ENCODE data around the gene SMTNL1. TPM values are rescaled to one million over a fixed set of nuclear protein-coding genes. Genes with fewer than 3 reads are reported as not detected.

Gene SMTNL1
- total and polyA plus RNA-seq, 9 of the 15 experiments (the other 6 are each of a cell fraction or from before 2014, with no cell fraction given), result not detected

- Histone ChIP-seq H3K9me1 (ENCODE audit: control insufficient read depth, insufficient read depth, low read length) (no peaks in the 10 kb centered on the region), H3K36me3 (ENCODE audit: control insufficient read depth, insufficient read depth, low read length) (peaks cover 73% of the 10 kb centered on the region), H3K27me3 (ENCODE audit: control insufficient read depth in 2 of 2, insufficient read depth in 2 of 2, low read length in 2 of 2) (no peaks in the 10 kb centered on the region), H3K9me3 (replicated peaks; ENCODE audit: control insufficient read depth, insufficient read depth, low read depth, low read length) (no peaks in the 10 kb centered on the region), H3K27ac (ENCODE audit: extremely low read depth, low read depth, low read length) (peak overlapping the region; percentile 61; the same call in 2 of the 3 replicates), H3K4me3 (peak overlapping the region; percentile 7; the same call in 1 of the 2 replicates), H2AFZ (ENCODE audit: low read depth, low read length) (peak overlapping the region; percentile 52), H3K9ac (ENCODE audit: insufficient read depth in 1 of 2, low read depth in 2 of 2, low read length in 2 of 2) (peak overlapping the region; percentile 28 to 88; a peak in 3 of 4 replicates), H3K4me2 (ENCODE audit: insufficient read depth, low read length) (peak overlapping the region; percentile 71), H3K4me1 (replicated peaks in 1 of 2; ENCODE audit: control insufficient read depth in 2 of 2, insufficient read depth in 2 of 2, low read length in 2 of 2) (peaks cover 16 to 26% of the 10 kb centered on the region in 2 experiments), H4K20me1 (replicated peaks; ENCODE audit: control insufficient read depth, insufficient read depth, low read length) (peaks cover 24% of the 10 kb centered on the region), H3K79me2 (ENCODE audit: control insufficient read depth, insufficient read depth, low read length) (peaks cover 7% of the 10 kb centered on the region; the same call in 1 of the 3 replicates)
- WGBS (ENCODE audit: insufficient coverage, low coverage, missing lambda C conversion rate), result 2% methylated on average over 25 of the region's 35 CpGs
- no TSS peak for BruUV-seq (replicated peaks)
- ChIA-PET POLR2A (interaction anchor here (1.2 to 4.5 kb wide), 2 partner anchors 16 to 18 kb away, joined by 3 to 25 read pairs; partner anchors contain the start of gene SLC43A1), CTCF (ENCODE audit: low intra/inter-chr PET ratio) (no interaction called here)
- peak; percentile 96 to 100 (median 100) for DNase-seq (ENCODE audit: extremely low read depth in 1 of 4, low spot score in 3 of 4)
- FAIRE-seq, result peak; percentile 82
- intact Hi-C loops (cut with micrococcal nuclease) (loop anchor here (1.0 kb wide), 1 partner anchor 16 kb away; the partner anchor contains the start of gene SLC43A1), in situ Hi-C loops (cut with MboI) (no loop called here)
- peak; percentile 99 for ATAC-seq
- TF ChIP-seq MAZ (CRISPR knock-in tag; conservative IDR thresholded peaks at IDR 0.05 in 1 of 2, IDR thresholded peaks at IDR 0.05 in 1 of 2) (peak in 1 of 2 experiments; percentile 96; a peak in 3 of 4 replicates), KAT7 (CRISPR knock-in tag; IDR thresholded peaks at IDR 0.05; ENCODE audit: borderline replicate concordance) (no peak), ZNF561 (CRISPR knock-in tag; conservative IDR thresholded peaks at IDR 0.05) (no peak), POLR2B (IDR thresholded peaks at IDR 0.05; ENCODE audit: low read depth, partially characterized antibody) (no peak), ZFP1 (CRISPR knock-in tag; IDR thresholded peaks at IDR 0.05) (no peak), CHD4 (IDR thresholded peaks at IDR 0.05; ENCODE audit: insufficient read depth, insufficient replicate concordance, low read depth, low read length, poor library complexity, severe bottlenecking) (no peak), SNRNP70 (optimal IDR thresholded peaks at IDR 0.05; ENCODE audit: low read depth, low read length) (no peak), SETDB1 (IDR thresholded peaks at IDR 0.05; ENCODE audit: low read length) (no peak), ZNF444 (CRISPR knock-in tag; IDR thresholded peaks at IDR 0.05) (no peak), HDGF (IDR thresholded peaks at IDR 0.05) (no peak), RB1 (IDR thresholded peaks at IDR 0.05; ENCODE audit: low read depth) (0 out of 2 replicates have a peak, but pooled peaks have one; percentile 36), ESRRB (CRISPR knock-in tag; IDR thresholded peaks at IDR 0.05; ENCODE audit: borderline replicate concordance) (no peak), KLF1 (tag; IDR thresholded peaks at IDR 0.05) (no peak), ZNF445 (CRISPR knock-in tag; IDR thresholded peaks at IDR 0.05; ENCODE audit: low read depth) (no peak), KDM4B (IDR thresholded peaks at IDR 0.05; ENCODE audit: borderline replicate concordance in 2 of 2, low read depth in 1 of 2) (no peak), RBM14 (IDR thresholded peaks at IDR 0.05; ENCODE audit: borderline replicate concordance, insufficient read depth, low read depth, low read length) (no peak), ZKSCAN3 (CRISPR knock-in tag; IDR thresholded peaks at IDR 0.05) (no peak), ATF2 (CRISPR knock-in tag; IDR thresholded peaks at IDR 0.05) (no peak), TFAP4 (CRISPR knock-in tag; IDR thresholded peaks at IDR 0.05; ENCODE audit: borderline replicate concordance) (peak; percentile 77; the same call in 1 of the 2 replicates)
Observed at GRCh38 chr11:57499413-57499982, 37.9 kb upstream of the SMTNL1 start.

Measured in K562 (cell line).